Naive thymus-derived CD4-positive, alpha-beta T cell (primary cell): ENCODE data around the gene LAPTM5. TPM values are rescaled to one million over a fixed set of nuclear protein-coding genes. Genes with fewer than 3 reads are reported as not detected.

ENCODE experiments used
- ATAC-seq: fragments of 150-1000 bp; cut with Tn5 transposase; 2 replicates; pipeline ENCODE4 v1.10.0; 2021; ENCODE audit warnings: mild to moderate bottlenecking, moderate library complexity
- CTCF ChIA-PET: fragments of 350-600 bp; sonication (Branson Sonifier 250); formaldehyde crosslinking; loops from one replicate; lab custom pipeline; 2021; ENCODE audit warnings: antibody characterized with exemption; lab: Charles Lee
- POLR2A ChIA-PET: fragments of 350-600 bp; sonication (Branson Sonifier 250); formaldehyde crosslinking; loops from one replicate; lab custom pipeline; 2021; ENCODE audit warnings: antibody characterized with exemption, inconsistent platforms; lab: Charles Lee
- DNase-seq, 9 donors: peaks; one replicate each; pipeline versions ENCODE4 v3.0.0 to v3.0.0-alpha.2; 2020 to 2022; ENCODE audit warnings: mixed read lengths in 1 of 9
- H3K27ac ChIP-seq: one replicate; pipeline ENCODE4 v1.7.0; 2013; ENCODE audit warnings: mild to moderate bottlenecking, low read depth, low read length, moderate library complexity
- H3K27me3 ChIP-seq, 2 donors: one replicate each; pipeline ENCODE4 v1.7.0; 2013; ENCODE audit warnings: low read length in 2 of 2, mild to moderate bottlenecking in 2 of 2, moderate library complexity in 2 of 2; ENCODE audit not compliant: control insufficient read depth in 2 of 2, insufficient read depth in 2 of 2
- H3K36me3 ChIP-seq, 3 experiments: 1 replicate in 2 of 3; 2 replicates in 1 of 3; pipeline ENCODE4 v1.7.0; 2013; ENCODE audit warnings: low read length in 3 of 3, mild to moderate bottlenecking in 3 of 3, moderate library complexity in 1 of 3; ENCODE audit not compliant: insufficient read depth in 3 of 3, control insufficient read depth in 2 of 3
- H3K4me1 ChIP-seq, 2 donors: one replicate each; pipeline ENCODE4 v1.7.0; 2013; ENCODE audit warnings: low read length in 2 of 2, mild to moderate bottlenecking in 2 of 2, moderate library complexity in 1 of 2; ENCODE audit not compliant: control insufficient read depth in 2 of 2, insufficient read depth in 2 of 2
- H3K4me3 ChIP-seq: 2 replicates; pipeline ENCODE4 v1.7.0; 2013; ENCODE audit warnings: mild to moderate bottlenecking, low read length
- H3K9me3 ChIP-seq, 3 experiments: 1 replicate in 2 of 3; 2 replicates in 1 of 3; pipeline ENCODE4 v1.7.0; 2013; ENCODE audit warnings: low read length in 3 of 3; ENCODE audit not compliant: control insufficient read depth in 2 of 3
- H3K27ac Mint-ChIP-seq, 9 donors: one replicate each; pipeline ENCODE4 v1.8.0; 2020 to 2022; ENCODE audit warnings: mixed read lengths in 9 of 9, mild to moderate bottlenecking in 8 of 9, moderate library complexity in 5 of 9, inconsistent platforms in 2 of 9
- H3K27me3 Mint-ChIP-seq, 5 donors: one replicate each; pipeline ENCODE4 v1.8.0; 2021 to 2022; ENCODE audit warnings: mixed read lengths in 5 of 5, mild to moderate bottlenecking in 1 of 5
- H3K36me3 Mint-ChIP-seq, 5 donors: one replicate each; pipeline ENCODE4 v1.8.0; 2020 to 2022; ENCODE audit warnings: mixed read lengths in 5 of 5, mild to moderate bottlenecking in 3 of 5, inconsistent platforms in 1 of 5
- H3K4me1 Mint-ChIP-seq, 7 donors: one replicate each; pipeline ENCODE4 v1.8.0; 2020 to 2022; ENCODE audit warnings: mixed read lengths in 7 of 7, mild to moderate bottlenecking in 3 of 7, inconsistent platforms in 1 of 7
- H3K4me3 Mint-ChIP-seq, 10 donors: one replicate each; pipeline ENCODE4 v1.8.0; 2020 to 2022; ENCODE audit warnings: mild to moderate bottlenecking in 10 of 10, mixed read lengths in 10 of 10, moderate library complexity in 6 of 10, inconsistent platforms in 2 of 10
- H3K9me3 Mint-ChIP-seq, 11 donors: one replicate each; pipeline ENCODE4 v1.8.0; 2020 to 2022; ENCODE audit warnings: mixed read lengths in 11 of 11, mild to moderate bottlenecking in 4 of 11, inconsistent platforms in 1 of 11, moderate library complexity in 1 of 11
- intact Hi-C, 2 donors: fragments of 100-400 bp; cut with micrococcal nuclease; formaldehyde crosslinking; loops; one replicate each; pipeline ENCODE4 v1.15.1; 2023
- polyA plus RNA-seq, 2 donors: library from polyadenylated mRNA; unstranded; fragments of 300-500 nt; fragmentation: Illumina TruSeq; gene quantifications; one replicate each; pipeline ENCODE4 v1.2.3, GENCODE V29; 2021
- total RNA-seq, 6 experiments: library from RNA in 5 of 6; stranded (reverse) in 5 of 6; gene quantifications; 1 replicate in 5 of 6; 2 replicates in 1 of 6; pipeline ENCODE4 v1.2.3 and lab custom pipeline; 2021 to 2026

The LAPTM5 gene
- total and polyA plus RNA-seq, 7 experiments from 2014 or later = 464 to 783 (median 575) TPM

DNA sequence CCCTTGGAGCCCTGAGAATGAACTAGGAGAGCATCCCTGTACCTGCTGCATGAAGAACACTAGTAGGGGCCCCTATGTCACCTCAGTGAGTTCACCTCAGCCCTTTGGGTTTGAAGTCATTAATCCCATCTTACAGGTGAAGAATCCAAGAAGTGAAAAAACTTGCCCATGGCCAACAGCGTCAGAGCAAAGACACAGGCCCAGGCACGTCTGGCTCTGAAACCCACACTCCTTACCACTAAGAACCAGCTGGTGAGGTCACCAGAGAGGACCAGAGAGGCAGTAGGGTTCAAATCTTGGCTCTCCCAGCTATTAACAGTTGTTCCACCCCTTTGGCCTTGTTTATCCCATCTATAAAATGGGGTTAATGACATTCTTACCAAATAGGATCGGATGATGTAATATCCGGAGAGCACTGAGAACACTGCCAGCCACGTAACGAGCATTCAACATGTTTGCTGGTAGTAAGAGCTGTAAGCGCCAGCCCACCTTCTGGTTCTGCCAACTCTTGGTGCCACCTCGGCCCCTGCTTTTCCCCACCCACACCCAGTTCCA, 43.0 kb downstream of the LAPTM5 start:
- POLR2A ChIA-PET = interaction anchor here (0.8 kb wide), 1 partner anchor 207 kb away, joined by 3 read pairs; no protein-coding TSS in a partner anchor
- H3K4me3 Mint-ChIP-seq = no peak overlapping the region
- no peak for ATAC-seq
- peaks cover 0 to 9% (median 0%) of the 10 kb centered on the region in 11 donors for H3K9me3 Mint-ChIP-seq
- H3K36me3 ChIP-seq = no peaks in the 10 kb centered on the region
- H3K36me3 Mint-ChIP-seq = no peaks in the 10 kb centered on the region
- no peak overlapping the region for H3K4me3 ChIP-seq
- H3K4me1 Mint-ChIP-seq = peaks cover 6 to 17% (median 13%) of the 10 kb centered on the region in 7 donors
- H3K27me3 ChIP-seq = no peaks in the 10 kb centered on the region
- CTCF ChIA-PET = interaction anchor here (0.7 kb wide), 1 partner anchor 68 kb away, joined by 3 read pairs; no protein-coding TSS in a partner anchor
- peaks cover 4 to 5% of the 10 kb centered on the region in 2 donors for H3K4me1 ChIP-seq
- H3K27ac Mint-ChIP-seq = peak overlapping the region in 2 of 9 donors; percentile 43 to 51
- DNase-seq = no peak
- H3K27me3 Mint-ChIP-seq = peaks cover 0 to 16% (median 0%) of the 10 kb centered on the region in 5 donors
- no peak overlapping the region for H3K27ac ChIP-seq
- intact Hi-C loops = loop anchor here (5.0 to 10.0 kb wide), 4 partner anchors 213 to 1532 kb away; partner anchors contain the start of genes PUM1 (in 1 of the 2), SRSF4 (in 1 of the 2) and TMEM39B (in 1 of the 2)
- H3K9me3 ChIP-seq = peaks cover 0 to 9% (median 0%) of the 10 kb centered on the region in 3 experiments

DNA sequence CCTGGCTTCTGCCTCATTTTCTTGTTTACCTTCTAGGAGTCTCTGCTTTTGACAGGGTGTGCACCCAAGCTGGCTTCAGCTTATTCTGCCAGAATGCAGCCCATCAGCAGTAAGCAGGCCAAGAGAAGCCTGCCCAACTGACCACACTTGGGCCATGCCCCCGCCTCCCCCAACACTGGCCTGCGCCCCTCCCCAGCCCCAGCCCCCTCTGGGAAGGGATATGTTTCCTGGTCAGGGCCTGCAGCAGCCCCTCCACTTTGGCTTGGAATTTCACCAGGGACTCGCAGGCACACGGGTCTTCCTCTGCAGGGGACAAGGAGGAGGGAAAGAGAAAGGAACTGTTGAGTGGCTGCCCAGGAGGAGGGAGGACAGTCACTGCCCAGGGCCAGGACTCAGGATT, 43.5 kb downstream of the LAPTM5 start:
- H3K36me3 ChIP-seq = no peaks in the 10 kb centered on the region
- Mint-ChIP-seq H3K36me3 (no peaks in the 10 kb centered on the region), H3K4me1 (peaks cover 4 to 13% (median 9%) of the 10 kb centered on the region in 7 donors), H3K27ac (peak overlapping the region in 1 of 9 donors; percentile 43), H3K9me3 (peaks cover 0 to 9% (median 0%) of the 10 kb centered on the region in 11 donors), H3K27me3 (peaks cover 0 to 22% (median 0%) of the 10 kb centered on the region in 5 donors), H3K4me3 (no peak overlapping the region)
- H3K27ac ChIP-seq = no peak overlapping the region
- peaks cover 0 to 9% (median 0%) of the 10 kb centered on the region in 3 experiments for H3K9me3 ChIP-seq
- DNase-seq (no peak), ATAC-seq (no peak)
- POLR2A ChIA-PET = no interaction called here
- no peaks in the 10 kb centered on the region for H3K27me3 ChIP-seq
- H3K4me1 ChIP-seq = no peaks in the 10 kb centered on the region
- CTCF ChIA-PET = no interaction called here
- intact Hi-C loops = loop anchor here in 1 of 2 donors (10.0 kb wide), 1 partner anchor 351 kb away; the partner anchor contains the start of gene PUM1
- H3K4me3 ChIP-seq = no peak overlapping the region

DNA sequence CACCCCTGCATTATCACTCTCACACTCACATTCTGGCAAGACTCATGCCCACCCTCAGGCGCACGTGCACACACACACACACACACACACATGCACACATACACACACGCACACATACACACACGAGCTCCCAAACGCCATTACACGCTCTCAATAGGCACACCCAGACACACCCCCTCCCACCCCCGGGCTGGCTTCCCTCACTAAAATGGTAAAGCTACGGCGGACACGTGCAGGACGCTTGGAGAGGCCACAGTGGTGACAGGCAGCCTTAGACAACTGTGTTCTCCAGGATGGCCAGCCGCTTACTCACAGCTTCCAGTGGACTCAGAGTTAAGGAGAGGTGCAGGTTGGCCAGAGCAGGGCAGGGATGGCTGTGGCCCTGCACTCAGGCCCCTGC, 44.3 kb downstream of the LAPTM5 start:
- peaks cover 4 to 13% (median 9%) of the 10 kb centered on the region in 7 donors for H3K4me1 Mint-ChIP-seq
- POLR2A ChIA-PET = no interaction called here
- intact Hi-C loops = loop anchor here in 1 of 2 donors (10.0 kb wide), 1 partner anchor 351 kb away; the partner anchor contains the start of gene PUM1
- Histone ChIP-seq H3K36me3 (no peaks in the 10 kb centered on the region), H3K4me1 (no peaks in the 10 kb centered on the region), H3K4me3 (no peak overlapping the region), H3K9me3 (peaks cover 0 to 9% (median 0%) of the 10 kb centered on the region in 3 experiments), H3K27ac (no peak overlapping the region), H3K27me3 (no peaks in the 10 kb centered on the region)
- no peak for DNase-seq
- H3K4me3 Mint-ChIP-seq = no peak overlapping the region
- CTCF ChIA-PET = interaction anchor here (0.7 kb wide), 1 partner anchor 69 kb away, joined by 3 read pairs; no protein-coding TSS in a partner anchor
- H3K36me3 Mint-ChIP-seq = no peaks in the 10 kb centered on the region
- H3K9me3 Mint-ChIP-seq = peaks cover 0 to 9% (median 0%) of the 10 kb centered on the region in 11 donors
- ATAC-seq = no peak
- H3K27me3 Mint-ChIP-seq = peaks cover 0 to 25% (median 2%) of the 10 kb centered on the region in 5 donors
- peak overlapping the region in 2 of 9 donors; percentile 16 to 46 for H3K27ac Mint-ChIP-seq

DNA sequence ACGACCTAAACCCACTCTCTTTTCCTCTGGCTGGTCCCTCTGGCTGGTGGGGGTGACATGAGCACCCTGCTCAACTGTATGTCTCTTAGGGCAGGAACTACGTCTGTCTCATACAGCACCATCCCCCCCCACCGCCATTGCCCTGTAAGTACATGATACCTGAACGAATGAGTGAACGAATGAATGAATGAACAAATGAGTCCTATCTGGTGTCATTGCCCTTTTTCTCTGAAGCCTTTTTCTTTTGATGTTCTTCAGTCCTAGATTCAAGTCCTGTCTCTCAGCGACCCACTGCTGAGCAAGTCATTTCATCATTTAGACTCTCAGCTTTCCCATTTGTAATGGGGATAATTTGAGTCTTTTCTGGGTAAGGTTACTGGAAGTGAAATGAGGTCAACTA, 45.0 kb downstream of the LAPTM5 start:
- DNase-seq (no peak), ATAC-seq (no peak)
- H3K4me1 ChIP-seq = no peaks in the 10 kb centered on the region
- Mint-ChIP-seq H3K4me3 (no peak overlapping the region), H3K36me3 (no peaks in the 10 kb centered on the region), H3K4me1 (peaks cover 0 to 10% (median 6%) of the 10 kb centered on the region in 7 donors), H3K27ac (no peak overlapping the region), H3K9me3 (peaks cover 0 to 7% (median 0%) of the 10 kb centered on the region in 11 donors), H3K27me3 (peaks cover 0 to 25% (median 6%) of the 10 kb centered on the region in 5 donors)
- no peak overlapping the region for H3K27ac ChIP-seq
- H3K9me3 ChIP-seq = peaks cover 0 to 9% (median 0%) of the 10 kb centered on the region in 3 experiments
- ChIA-PET CTCF (interaction anchor here (0.7 kb wide), 1 partner anchor 69 kb away, joined by 3 read pairs; no protein-coding TSS in a partner anchor), POLR2A (no interaction called here)
- no peaks in the 10 kb centered on the region for H3K36me3 ChIP-seq
- intact Hi-C loops = loop anchor here in 1 of 2 donors (10.0 kb wide), 1 partner anchor 352 kb away; the partner anchor contains the start of gene PUM1
- no peak overlapping the region for H3K4me3 ChIP-seq
- H3K27me3 ChIP-seq = no peaks in the 10 kb centered on the region

DNA sequence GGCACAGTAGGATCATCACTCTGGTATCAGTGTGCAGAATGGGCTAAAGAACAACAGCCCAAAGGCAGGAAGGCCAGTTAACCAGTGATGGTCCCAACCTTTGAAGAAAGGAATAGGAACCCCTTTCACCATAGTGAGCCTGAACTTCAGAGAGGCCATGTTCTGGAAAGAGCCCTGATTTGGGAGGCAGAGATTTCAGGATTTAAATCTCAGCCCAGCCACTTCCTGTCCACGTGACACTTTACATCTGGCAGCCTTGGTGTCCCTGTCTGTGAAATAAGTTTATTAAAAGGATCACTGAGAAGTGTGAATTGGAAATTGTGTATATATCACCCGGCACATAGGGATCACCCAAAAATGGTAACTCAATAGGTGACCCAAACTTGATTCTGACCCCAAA, 47.2 kb downstream of the LAPTM5 start:
- Histone ChIP-seq H3K27me3 (no peaks in the 10 kb centered on the region), H3K4me3 (no peak overlapping the region), H3K27ac (no peak overlapping the region), H3K9me3 (peaks cover 0 to 3% (median 0%) of the 10 kb centered on the region in 3 experiments), H3K36me3 (no peaks in the 10 kb centered on the region), H3K4me1 (no peaks in the 10 kb centered on the region)
- Mint-ChIP-seq H3K27me3 (peaks cover 0 to 29% (median 6%) of the 10 kb centered on the region in 5 donors), H3K36me3 (no peaks in the 10 kb centered on the region), H3K4me3 (no peak overlapping the region), H3K4me1 (peaks cover 0 to 4% (median 0%) of the 10 kb centered on the region in 7 donors), H3K9me3 (peaks cover 0 to 4% (median 0%) of the 10 kb centered on the region in 11 donors), H3K27ac (no peak overlapping the region)
- ATAC-seq = no peak
- ChIA-PET POLR2A (no interaction called here), CTCF (no interaction called here)
- DNase-seq = no peak
- intact Hi-C loops = loop anchor here in 1 of 2 donors (10.0 kb wide), 1 partner anchor 354 kb away; the partner anchor contains the start of gene PUM1

DNA sequence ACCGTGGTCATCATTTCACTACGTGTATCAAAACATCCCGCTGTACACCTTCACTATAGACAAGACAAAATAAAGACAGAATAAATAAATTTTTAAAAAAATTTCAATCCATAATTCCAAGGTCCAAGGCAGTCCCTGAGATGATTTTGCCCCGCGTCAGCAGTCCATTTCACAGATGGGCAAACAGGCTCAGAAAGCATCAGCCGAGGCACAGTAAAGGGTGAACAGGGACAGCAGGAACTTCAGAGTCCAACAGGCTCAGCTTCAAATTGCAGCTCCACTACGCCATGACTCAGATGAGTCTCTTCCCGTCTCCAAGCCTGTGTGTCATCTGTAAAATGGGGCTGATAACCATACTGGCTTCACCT, 49.2 kb downstream of the LAPTM5 start:
- no peaks in the 10 kb centered on the region for H3K27me3 ChIP-seq
- POLR2A ChIA-PET = interaction anchor here (0.8 kb wide), 1 partner anchor 1691 kb away, joined by 3 read pairs; no protein-coding TSS in a partner anchor
- Mint-ChIP-seq H3K9me3 (peaks cover 0 to 2% (median 0%) of the 10 kb centered on the region in 11 donors), H3K4me3 (no peak overlapping the region), H3K27me3 (peaks cover 0 to 29% (median 6%) of the 10 kb centered on the region in 5 donors), H3K4me1 (peaks cover 0 to 3% (median 0%) of the 10 kb centered on the region in 7 donors), H3K27ac (no peak overlapping the region), H3K36me3 (no peaks in the 10 kb centered on the region)
- CTCF ChIA-PET = interaction anchor here (1.2 kb wide), 1 partner anchor 328 kb away, joined by 4 read pairs; no protein-coding TSS in a partner anchor
- no peak for DNase-seq
- H3K4me1 ChIP-seq = no peaks in the 10 kb centered on the region
- intact Hi-C loops = loop anchor here (1.0 to 10.0 kb wide), 3 partner anchors 324 to 1477 kb away; partner anchors contain the start of gene PTPRU (in 2 of the 2)
- no peaks in the 10 kb centered on the region for H3K9me3 ChIP-seq
- ATAC-seq = no peak
- H3K27ac ChIP-seq = no peak overlapping the region
- no peaks in the 10 kb centered on the region for H3K36me3 ChIP-seq
- H3K4me3 ChIP-seq = no peak overlapping the region
